CD8-positive, alpha-beta memory T cell (primary cell): ENCODE data around the gene GARRE1. TPM values are rescaled to one million over a fixed set of nuclear protein-coding genes. Genes with fewer than 3 reads are reported as not detected.
"Not testable (repeated sequence)": the region's sequence is repeated elsewhere in the genome, so short reads cannot be mapped to it uniquely, and the experiment has no call there.

Experiments
- CTCF ChIA-PET: fragments of 350-600 bp; sonication (Branson Sonifier 250); formaldehyde crosslinking; loops from one replicate; lab custom pipeline; 2021; ENCODE audit warnings: antibody characterized with exemption; lab: Charles Lee
- POLR2A ChIA-PET: fragments of 350-600 bp; sonication (Branson Sonifier 250); formaldehyde crosslinking; loops from one replicate; lab custom pipeline; 2021; ENCODE audit warnings: antibody characterized with exemption; lab: Charles Lee
- DNase-seq, 5 donors: peaks; one replicate each; pipeline versions ENCODE4 v3.0.0 to v3.0.0-alpha.2; 2020 to 2022; ENCODE audit warnings: mixed read lengths in 1 of 5
- H3K27ac ChIP-seq: one replicate; pipeline ENCODE4 v1.7.0; 2013; ENCODE audit warnings: low read depth, mild to moderate bottlenecking, low read length, moderate library complexity
- H3K27me3 ChIP-seq: 2 replicates; pipeline ENCODE4 v1.7.0; 2013; ENCODE audit warnings: low read length, mild to moderate bottlenecking; ENCODE audit not compliant: insufficient read depth, poor library complexity, severe bottlenecking
- H3K36me3 ChIP-seq: 2 replicates; pipeline ENCODE4 v1.7.0; 2013; ENCODE audit warnings: mild to moderate bottlenecking, low read length, moderate library complexity; ENCODE audit not compliant: insufficient read depth
- H3K4me1 ChIP-seq: 2 replicates; pipeline ENCODE4 v1.7.0; 2013; ENCODE audit warnings: mild to moderate bottlenecking, low read length, moderate library complexity; ENCODE audit not compliant: insufficient read depth
- H3K4me3 ChIP-seq: 2 replicates; pipeline ENCODE4 v1.7.0; 2013; ENCODE audit warnings: mild to moderate bottlenecking, low read length
- H3K9me3 ChIP-seq: 2 replicates; pipeline ENCODE4 v1.7.0; 2013; ENCODE audit warnings: mild to moderate bottlenecking, low read length
- H3K27ac Mint-ChIP-seq, 8 donors: one replicate each; pipeline ENCODE4 v1.8.0; 2020 to 2021; ENCODE audit warnings: mixed read lengths in 8 of 8, mild to moderate bottlenecking in 6 of 8, inconsistent platforms in 3 of 8, moderate library complexity in 3 of 8
- H3K27me3 Mint-ChIP-seq, 2 donors: one replicate each; pipeline ENCODE4 v1.8.0; 2020 to 2021; ENCODE audit warnings: mixed read lengths in 2 of 2, mild to moderate bottlenecking in 1 of 2, moderate library complexity in 1 of 2
- H3K36me3 Mint-ChIP-seq, 3 donors: one replicate each; pipeline ENCODE4 v1.8.0; 2020 to 2021; ENCODE audit warnings: mixed read lengths in 3 of 3, inconsistent platforms in 1 of 3, mild to moderate bottlenecking in 1 of 3
- H3K4me1 Mint-ChIP-seq, 3 donors: one replicate each; pipeline ENCODE4 v1.8.0; 2020 to 2021; ENCODE audit warnings: mixed read lengths in 3 of 3, inconsistent platforms in 1 of 3, mild to moderate bottlenecking in 1 of 3
- H3K4me3 Mint-ChIP-seq, 7 donors: one replicate each; pipeline ENCODE4 v1.8.0; 2020 to 2021; ENCODE audit warnings: mixed read lengths in 7 of 7, mild to moderate bottlenecking in 6 of 7, moderate library complexity in 4 of 7, inconsistent platforms in 2 of 7
- H3K9me3 Mint-ChIP-seq, 5 donors: one replicate each; pipeline ENCODE4 v1.8.0; 2020 to 2022; ENCODE audit warnings: mixed read lengths in 5 of 5, mild to moderate bottlenecking in 3 of 5, moderate library complexity in 2 of 5, inconsistent platforms in 1 of 5
- polyA plus RNA-seq: library from polyadenylated mRNA; unstranded; fragments of 300-500 nt; fragmentation: Illumina TruSeq; gene quantifications from one replicate; pipeline ENCODE4 v1.2.3, GENCODE V29; 2021
- total RNA-seq, 2 experiments: library from RNA; stranded (reverse); gene quantifications; one replicate each; pipeline ENCODE4 v1.2.3, GENCODE V29; 2021

The GARRE1 gene
- total and polyA plus RNA-seq, 3 experiments from 2014 or later, result 6.1 to 13.5 (median 12.1) TPM

DNA sequence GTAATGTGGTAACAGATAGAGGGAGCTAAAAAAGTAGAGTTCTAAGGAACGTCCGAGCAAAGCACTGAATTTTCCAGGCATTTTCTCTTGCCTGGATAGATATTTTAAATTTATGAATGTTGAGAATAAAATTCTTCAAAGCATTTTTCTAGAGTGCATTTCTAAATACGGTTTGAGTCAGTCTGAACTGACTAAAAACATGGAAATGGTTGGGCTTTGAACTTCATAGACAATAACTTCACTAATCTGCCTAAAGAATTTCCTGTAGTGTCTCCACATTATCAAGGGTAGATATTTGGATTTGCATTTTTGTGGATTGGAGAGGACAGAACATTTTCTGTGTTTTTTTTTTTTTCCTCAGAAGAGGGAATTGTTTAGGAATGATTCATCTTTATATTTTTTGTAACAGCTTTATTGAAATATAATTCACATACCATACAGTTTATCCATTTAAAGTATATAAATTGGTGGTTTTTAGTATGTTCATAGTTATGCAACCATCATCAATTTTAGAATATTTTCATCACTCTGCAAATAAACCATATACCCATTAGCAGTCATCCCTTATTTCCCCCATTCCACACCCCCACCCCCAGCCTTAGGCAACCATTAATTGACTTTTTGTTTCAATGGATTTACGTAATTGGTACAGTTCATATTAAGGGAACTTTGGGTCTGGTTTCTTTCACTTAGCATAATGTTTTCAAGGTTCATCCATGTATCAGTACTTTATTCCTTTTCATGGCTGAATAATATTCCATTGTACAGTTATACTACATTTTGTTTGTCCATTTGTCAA is 20.7 kb downstream of the GARRE1 start:
- CTCF ChIA-PET, result no interaction called here

DNA sequence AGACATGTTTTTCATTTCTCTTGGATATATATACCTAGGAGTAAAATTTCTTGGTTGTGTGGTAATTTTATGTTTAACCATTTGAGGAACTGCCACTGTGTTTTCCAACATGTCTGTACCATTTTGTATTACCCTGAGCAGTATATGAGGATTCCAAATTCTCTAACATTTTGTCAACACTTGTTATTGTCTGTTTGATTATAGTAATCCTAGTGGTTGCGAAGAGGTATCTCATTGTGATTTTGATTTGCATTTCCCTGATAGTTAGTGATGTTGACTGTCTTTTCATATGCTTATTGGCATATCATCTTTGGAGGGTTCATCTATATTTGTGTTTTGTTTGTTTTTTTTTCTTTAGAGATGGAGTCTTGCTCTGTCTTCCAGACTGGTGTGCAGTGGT is 21.4 kb downstream of the GARRE1 start:
- Mint-ChIP-seq H3K4me3 (no peak overlapping the region), H3K4me1 (peaks cover 41 to 57% (median 56%) of the 10 kb centered on the region in 3 donors), H3K9me3 (no peaks in the 10 kb centered on the region), H3K36me3 (peaks cover 0 to 8% (median 7%) of the 10 kb centered on the region in 3 donors), H3K27ac (peak overlapping the region in 3 of 8 donors; percentile 8 to 29 (median 16)), H3K27me3 (peaks cover 0 to 1% of the 10 kb centered on the region in 2 donors)
- Histone ChIP-seq H3K36me3 (no peaks in the 10 kb centered on the region), H3K27ac (no peak overlapping the region), H3K4me3 (no peak overlapping the region), H3K9me3 (no peaks in the 10 kb centered on the region), H3K4me1 (peaks cover 49% of the 10 kb centered on the region), H3K27me3 (no peaks in the 10 kb centered on the region)
- CTCF ChIA-PET, result no interaction called here
- DNase-seq, result no peak
- POLR2A ChIA-PET, result interaction anchor here (0.6 kb wide), 1 partner anchor 21 kb away, joined by 3 read pairs; no protein-coding TSS in a partner anchor

More for the DNA sequence above, 20.7 kb downstream of the GARRE1 start:
- Histone ChIP-seq H3K4me3 (no peak overlapping the region), H3K27ac (no peak overlapping the region), H3K36me3 (no peaks in the 10 kb centered on the region), H3K9me3 (no peaks in the 10 kb centered on the region), H3K4me1 (peaks cover 56% of the 10 kb centered on the region), H3K27me3 (no peaks in the 10 kb centered on the region)
- H3K27ac Mint-ChIP-seq, result peak overlapping the region in 2 of 8 donors; percentile 26
- POLR2A ChIA-PET, result interaction anchor here (0.6 kb wide), 1 partner anchor 20 kb away, joined by 3 read pairs; no protein-coding TSS in a partner anchor
- no peak for DNase-seq
- H3K36me3 Mint-ChIP-seq, result peaks cover 0 to 7% (median 6%) of the 10 kb centered on the region in 3 donors
- H3K27me3 Mint-ChIP-seq, result peaks cover 0 to 1% of the 10 kb centered on the region in 2 donors
- H3K4me3 Mint-ChIP-seq, result no peak overlapping the region
- peaks cover 45 to 64% (median 63%) of the 10 kb centered on the region in 3 donors for H3K4me1 Mint-ChIP-seq
- no peaks in the 10 kb centered on the region for H3K9me3 Mint-ChIP-seq

DNA sequence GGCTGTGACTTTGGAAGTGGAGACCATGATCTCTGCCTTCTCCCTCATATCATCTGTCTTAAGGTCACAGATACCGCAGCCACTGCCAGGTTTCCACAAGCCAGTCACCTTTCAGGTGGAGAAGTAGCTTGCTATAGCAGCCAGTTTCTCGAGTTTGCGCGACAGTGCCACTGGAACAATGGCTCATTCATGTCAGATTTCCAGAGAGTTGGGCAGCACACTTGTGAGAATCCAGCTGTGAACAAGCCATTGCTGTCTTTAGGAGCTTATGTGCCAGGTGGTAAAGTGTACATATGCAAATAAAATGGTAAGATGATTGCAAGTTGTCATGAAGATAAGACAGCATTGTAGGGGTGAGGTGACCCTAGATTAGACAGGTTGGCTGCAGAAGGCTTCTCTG is 22.3 kb downstream of the GARRE1 start:
- peaks cover 0 to 10% (median 9%) of the 10 kb centered on the region in 3 donors for H3K36me3 Mint-ChIP-seq
- H3K27me3 Mint-ChIP-seq, result peaks cover 0 to 1% of the 10 kb centered on the region in 2 donors
- Histone ChIP-seq H3K27ac (no peak overlapping the region), H3K27me3 (no peaks in the 10 kb centered on the region), H3K36me3 (no peaks in the 10 kb centered on the region), H3K4me1 (peaks cover 40% of the 10 kb centered on the region), H3K9me3 (no peaks in the 10 kb centered on the region), H3K4me3 (peak overlapping the region; percentile 10)
- H3K9me3 Mint-ChIP-seq, result no peaks in the 10 kb centered on the region
- POLR2A ChIA-PET, result no interaction called here
- no peak overlapping the region for H3K4me3 Mint-ChIP-seq
- H3K4me1 Mint-ChIP-seq, result peaks cover 37 to 53% (median 51%) of the 10 kb centered on the region in 3 donors
- H3K27ac Mint-ChIP-seq, result peak overlapping the region in 6 of 8 donors; percentile 3 to 69 (median 10)
- no peak for DNase-seq
- CTCF ChIA-PET, result no interaction called here

DNA sequence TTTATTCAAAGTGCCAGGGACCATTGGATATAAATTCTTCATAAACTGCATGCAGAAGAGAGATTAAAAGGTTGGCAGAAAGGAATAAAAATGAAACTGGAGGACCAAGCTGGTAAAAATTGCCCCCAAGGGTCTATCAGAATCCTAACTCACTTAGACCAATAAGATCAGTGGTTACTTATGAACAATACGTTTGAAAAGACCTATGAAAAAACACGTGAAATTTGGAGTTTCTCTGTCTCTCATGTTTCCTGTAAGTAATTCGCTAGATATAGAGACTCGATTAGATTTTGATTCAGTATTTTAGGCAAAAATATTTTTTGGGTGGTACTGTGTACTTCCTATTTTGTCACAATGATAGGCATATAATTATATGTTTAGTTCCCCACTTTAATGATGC is 22.9 kb downstream of the GARRE1 start:
- no peak overlapping the region for H3K27ac ChIP-seq
- H3K4me1 ChIP-seq, result peaks cover 34% of the 10 kb centered on the region
- no peak for DNase-seq
- peaks cover 0 to 1% of the 10 kb centered on the region in 2 donors for H3K27me3 Mint-ChIP-seq
- H3K4me1 Mint-ChIP-seq, result peaks cover 36 to 53% (median 51%) of the 10 kb centered on the region in 3 donors
- no peak overlapping the region for H3K4me3 ChIP-seq
- H3K36me3 Mint-ChIP-seq, result peaks cover 0 to 13% (median 12%) of the 10 kb centered on the region in 3 donors
- no peaks in the 10 kb centered on the region for H3K36me3 ChIP-seq
- no peaks in the 10 kb centered on the region for H3K27me3 ChIP-seq
- H3K4me3 Mint-ChIP-seq, result no peak overlapping the region
- H3K27ac Mint-ChIP-seq, result peak overlapping the region in 3 of 8 donors; percentile 4 to 21 (median 9)
- CTCF ChIA-PET, result no interaction called here
- no peaks in the 10 kb centered on the region for H3K9me3 ChIP-seq
- POLR2A ChIA-PET, result no interaction called here
- H3K9me3 Mint-ChIP-seq, result no peaks in the 10 kb centered on the region

DNA sequence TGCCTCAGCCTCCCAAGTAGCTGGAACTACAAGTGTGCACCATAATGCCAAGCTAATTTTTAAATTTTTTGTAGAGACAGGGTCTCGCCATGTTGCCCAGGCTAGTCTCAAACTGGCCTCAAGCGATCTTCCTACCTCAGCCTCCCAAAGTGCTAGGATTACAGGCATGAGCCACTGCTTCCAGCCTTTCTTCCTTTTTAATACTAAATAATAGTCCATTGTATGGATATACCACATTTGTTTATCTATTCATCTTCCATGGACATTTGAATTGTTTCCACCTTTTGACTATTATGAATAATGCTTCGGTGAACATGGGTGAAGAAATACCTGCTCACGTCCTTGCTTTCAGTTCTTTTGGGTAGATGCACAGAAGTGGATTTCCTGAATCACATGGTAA is 24.4 kb downstream of the GARRE1 start:
- Histone ChIP-seq H3K4me3 (no peak overlapping the region), H3K9me3 (no peaks in the 10 kb centered on the region), H3K4me1 (peaks cover 28% of the 10 kb centered on the region), H3K27me3 (no peaks in the 10 kb centered on the region), H3K36me3 (no peaks in the 10 kb centered on the region), H3K27ac (no peak overlapping the region)
- ChIA-PET CTCF (no interaction called here), POLR2A (no interaction called here)
- Mint-ChIP-seq H3K4me3 (no peak overlapping the region), H3K27ac (no peak overlapping the region), H3K4me1 (peaks cover 36 to 56% (median 52%) of the 10 kb centered on the region in 3 donors), H3K27me3 (peaks cover 0 to 1% of the 10 kb centered on the region in 2 donors), H3K9me3 (no peaks in the 10 kb centered on the region), H3K36me3 (peaks cover 0 to 18% (median 17%) of the 10 kb centered on the region in 3 donors)
- DNase-seq, result no peak

DNA sequence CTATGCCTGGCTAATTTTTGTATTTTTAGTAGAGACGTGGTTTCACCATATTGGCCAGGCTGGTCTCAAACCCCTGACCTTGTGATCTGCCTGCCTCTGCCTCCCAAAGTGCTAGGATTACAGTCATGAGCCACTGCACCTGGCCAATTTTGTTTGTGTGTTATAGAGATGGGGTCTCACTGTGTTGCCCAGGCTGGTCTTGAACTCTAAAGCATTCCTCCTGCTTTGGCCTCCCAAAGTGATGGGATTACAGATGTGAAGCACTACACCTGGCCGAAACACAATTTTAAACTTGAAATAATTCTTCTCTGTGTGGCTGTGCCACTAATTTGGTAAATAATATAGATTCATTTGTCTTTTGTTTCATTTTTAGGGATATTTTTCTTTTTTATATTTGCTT is 27.1 kb downstream of the GARRE1 start:
- H3K27ac Mint-ChIP-seq, result peak overlapping the region in 1 of 8 donors; percentile 24
- H3K4me3 Mint-ChIP-seq, H3K27me3 Mint-ChIP-seq, H3K9me3 Mint-ChIP-seq, H3K36me3 ChIP-seq, POLR2A ChIA-PET, H3K27ac ChIP-seq, CTCF ChIA-PET, H3K9me3 ChIP-seq, H3K27me3 ChIP-seq, DNase-seq, H3K4me3 ChIP-seq: not testable (repeated sequence)
- peaks cover 0 to 25% (median 13%) of the 10 kb centered on the region in 3 donors for H3K36me3 Mint-ChIP-seq
- H3K4me1 Mint-ChIP-seq, result peaks cover 23 to 35% (median 31%) of the 10 kb centered on the region in 3 donors
- peaks cover 20% of the 10 kb centered on the region for H3K4me1 ChIP-seq

DNA sequence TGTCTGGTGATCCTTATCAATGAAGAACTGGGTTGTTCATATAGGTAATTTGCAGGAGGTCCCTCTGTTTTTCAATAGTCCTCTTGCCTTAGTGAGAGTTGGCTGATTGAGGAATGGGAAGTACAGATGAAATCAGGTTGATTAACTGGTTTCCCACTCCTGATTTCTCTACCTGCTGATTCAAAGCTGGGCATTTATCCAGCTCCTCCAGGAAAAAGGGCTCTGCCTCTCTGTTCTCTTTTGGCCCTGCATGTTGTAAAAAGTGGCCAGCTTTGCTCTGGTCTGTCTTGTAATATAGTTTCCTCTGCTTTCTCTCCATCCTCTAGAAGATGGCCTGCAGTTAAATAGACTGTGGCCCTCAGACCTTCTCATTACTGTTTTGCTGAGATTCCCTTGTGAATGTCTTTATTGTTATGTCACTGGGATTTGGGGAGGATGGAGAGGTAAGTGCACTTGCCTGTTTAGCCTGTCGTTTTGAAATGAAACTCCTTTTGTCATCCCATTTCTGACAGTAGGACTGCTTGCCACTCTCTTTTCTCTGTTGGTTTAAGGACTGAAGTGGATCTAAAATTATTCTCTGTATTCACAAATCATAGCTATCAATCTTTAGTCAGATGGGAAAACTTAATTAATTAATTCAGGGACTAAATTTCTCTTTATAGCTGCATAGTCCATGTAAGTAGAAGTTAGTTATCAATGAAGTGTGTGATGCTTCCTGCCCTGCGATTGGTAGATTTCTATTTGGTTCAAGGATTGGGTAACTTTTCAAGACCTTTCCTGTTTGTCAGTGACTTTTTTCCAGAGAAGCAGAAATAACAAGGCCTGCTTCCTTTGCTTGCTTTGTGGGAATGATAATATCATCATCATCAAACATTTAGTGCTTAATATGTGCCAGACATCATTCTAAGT is 28.5 kb downstream of the GARRE1 start:
- H3K4me1 ChIP-seq, result peaks cover 9% of the 10 kb centered on the region
- H3K27me3 Mint-ChIP-seq, result no peaks in the 10 kb centered on the region
- peaks cover 10 to 33% (median 10%) of the 10 kb centered on the region in 3 donors for H3K36me3 Mint-ChIP-seq
- DNase-seq, result no peak
- POLR2A ChIA-PET, result no interaction called here
- H3K9me3 Mint-ChIP-seq, result peaks cover 0 to 2% (median 0%) of the 10 kb centered on the region in 5 donors
- H3K4me3 Mint-ChIP-seq, result no peak overlapping the region
- peaks cover 16 to 30% (median 22%) of the 10 kb centered on the region in 3 donors for H3K4me1 Mint-ChIP-seq
- no peak overlapping the region for H3K27ac ChIP-seq
- CTCF ChIA-PET, result no interaction called here
- peak overlapping the region in 4 of 8 donors; percentile 15 to 54 (median 42) for H3K27ac Mint-ChIP-seq
- H3K9me3 ChIP-seq, result no peaks in the 10 kb centered on the region
- H3K4me3 ChIP-seq, result no peak overlapping the region
- no peaks in the 10 kb centered on the region for H3K36me3 ChIP-seq
- no peaks in the 10 kb centered on the region for H3K27me3 ChIP-seq
